Measurements from ENCODE around the gene PCSK4. TPM values are rescaled to one million over a fixed set of nuclear protein-coding genes. Genes with fewer than 3 reads are reported as not detected.
A peak's percentile ranks its signal among the peaks of the same experiment; 100 is the strongest.
"Not testable (repeated sequence)": the region's sequence is repeated elsewhere in the genome, so short reads cannot be mapped to it uniquely, and the experiment has no call there.

Gene PCSK4
- polyA plus RNA-seq, 1 experiment, result 1.3 TPM

GRCh38 chr19:1482361-1483130, 7.6 kb downstream of the PCSK4 start:
- CTCF ChIA-PET, result interaction anchor here (1.4 kb wide), 1 partner anchor 37 kb away, joined by 6 read pairs; no protein-coding TSS in a partner anchor

DNA sequence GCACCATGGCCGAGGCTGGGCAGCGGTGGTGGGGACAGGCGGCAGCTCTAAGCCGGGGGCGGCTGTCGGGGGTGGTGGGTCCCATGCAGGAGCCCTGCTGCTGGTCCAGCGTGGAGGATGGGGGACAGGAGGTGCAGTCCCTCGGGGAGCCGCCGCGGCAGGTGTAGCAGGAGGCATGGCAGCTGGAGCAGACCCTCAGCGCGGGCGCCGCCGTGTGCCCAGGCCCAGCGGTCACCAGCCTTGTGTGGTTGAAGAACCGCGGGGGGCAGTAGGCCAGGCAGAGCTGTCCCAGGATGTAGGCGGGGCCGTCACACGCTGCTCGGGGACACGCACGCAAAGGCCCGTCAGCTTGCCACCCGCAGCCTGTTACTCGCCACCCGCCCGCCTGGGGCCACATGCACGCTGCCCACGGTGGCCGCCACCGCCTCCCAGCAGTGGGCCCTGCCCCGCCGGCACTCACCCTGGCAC, 8.2 kb downstream of the PCSK4 start:
- CTCF ChIA-PET, result interaction anchor here (1.4 kb wide), 1 partner anchor 36 kb away, joined by 6 read pairs; no protein-coding TSS in a partner anchor
- H3K4me3 ChIP-seq (ENCODE audit: low read depth, low read length), result no peak overlapping the region
- DNase-seq (ENCODE audit: low read depth), result no peak
- H3K27me3 ChIP-seq (ENCODE audit: control insufficient read depth, insufficient read depth, low read length), result no peaks in the 10 kb centered on the region
- POLR2A ChIA-PET, result no interaction called here
- 0 out of 2 replicates have a peak, but pooled peaks cover 1% of the 10 kb centered on the region for H3K36me3 ChIP-seq (ENCODE audit: control insufficient read depth, insufficient read depth, low read length)
- TF ChIP-seq, protein P1, sequence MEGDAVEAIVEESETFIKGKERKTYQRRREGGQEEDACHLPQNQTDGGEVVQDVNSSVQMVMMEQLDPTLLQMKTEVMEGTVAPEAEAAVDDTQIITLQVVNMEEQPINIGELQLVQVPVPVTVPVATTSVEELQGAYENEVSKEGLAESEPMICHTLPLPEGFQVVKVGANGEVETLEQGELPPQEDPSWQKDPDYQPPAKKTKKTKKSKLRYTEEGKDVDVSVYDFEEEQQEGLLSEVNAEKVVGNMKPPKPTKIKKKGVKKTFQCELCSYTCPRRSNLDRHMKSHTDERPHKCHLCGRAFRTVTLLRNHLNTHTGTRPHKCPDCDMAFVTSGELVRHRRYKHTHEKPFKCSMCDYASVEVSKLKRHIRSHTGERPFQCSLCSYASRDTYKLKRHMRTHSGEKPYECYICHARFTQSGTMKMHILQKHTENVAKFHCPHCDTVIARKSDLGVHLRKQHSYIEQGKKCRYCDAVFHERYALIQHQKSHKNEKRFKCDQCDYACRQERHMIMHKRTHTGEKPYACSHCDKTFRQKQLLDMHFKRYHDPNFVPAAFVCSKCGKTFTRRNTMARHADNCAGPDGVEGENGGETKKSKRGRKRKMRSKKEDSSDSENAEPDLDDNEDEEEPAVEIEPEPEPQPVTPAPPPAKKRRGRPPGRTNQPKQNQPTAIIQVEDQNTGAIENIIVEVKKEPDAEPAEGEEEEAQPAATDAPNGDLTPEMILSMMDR (IDR thresholded peaks at IDR 0.05; ENCODE audit: insufficient read depth, low read depth, low read length), result no peak

More at GRCh38 chr19:1482361-1483130, 7.6 kb downstream of the PCSK4 start:
- Histone ChIP-seq H3K27me3 (ENCODE audit: control insufficient read depth, insufficient read depth, low read length) (no peaks in the 10 kb centered on the region), H3K4me3 (ENCODE audit: low read depth, low read length) (no peak overlapping the region), H3K36me3 (ENCODE audit: control insufficient read depth, insufficient read depth, low read length) (no peaks in the 10 kb centered on the region)
- POLR2A ChIA-PET, result no interaction called here
- TF ChIP-seq, protein P1 (IDR thresholded peaks at IDR 0.05; ENCODE audit: insufficient read depth, low read depth, low read length), result no peak
- DNase-seq (ENCODE audit: low read depth), result no peak

- H3K27me3 ChIP-seq (ENCODE audit: control insufficient read depth, insufficient read depth, low read length), result no peaks in the 10 kb centered on the region
- CTCF ChIA-PET, result interaction anchor here (1.4 kb wide), 1 partner anchor 36 kb away, joined by 6 read pairs; no protein-coding TSS in a partner anchor
- TF ChIP-seq, protein P1 (IDR thresholded peaks at IDR 0.05; ENCODE audit: insufficient read depth, low read depth, low read length), result no peak
- H3K36me3 ChIP-seq (ENCODE audit: control insufficient read depth, insufficient read depth, low read length), result 0 out of 2 replicates have a peak, but pooled peaks cover 1% of the 10 kb centered on the region
- no peak for DNase-seq (ENCODE audit: low read depth)
- H3K4me3 ChIP-seq (ENCODE audit: low read depth, low read length), result no peak overlapping the region
- POLR2A ChIA-PET, result no interaction called here
Observed at GRCh38 chr19:1481224-1481892, 8.8 kb downstream of the PCSK4 start.

DNA sequence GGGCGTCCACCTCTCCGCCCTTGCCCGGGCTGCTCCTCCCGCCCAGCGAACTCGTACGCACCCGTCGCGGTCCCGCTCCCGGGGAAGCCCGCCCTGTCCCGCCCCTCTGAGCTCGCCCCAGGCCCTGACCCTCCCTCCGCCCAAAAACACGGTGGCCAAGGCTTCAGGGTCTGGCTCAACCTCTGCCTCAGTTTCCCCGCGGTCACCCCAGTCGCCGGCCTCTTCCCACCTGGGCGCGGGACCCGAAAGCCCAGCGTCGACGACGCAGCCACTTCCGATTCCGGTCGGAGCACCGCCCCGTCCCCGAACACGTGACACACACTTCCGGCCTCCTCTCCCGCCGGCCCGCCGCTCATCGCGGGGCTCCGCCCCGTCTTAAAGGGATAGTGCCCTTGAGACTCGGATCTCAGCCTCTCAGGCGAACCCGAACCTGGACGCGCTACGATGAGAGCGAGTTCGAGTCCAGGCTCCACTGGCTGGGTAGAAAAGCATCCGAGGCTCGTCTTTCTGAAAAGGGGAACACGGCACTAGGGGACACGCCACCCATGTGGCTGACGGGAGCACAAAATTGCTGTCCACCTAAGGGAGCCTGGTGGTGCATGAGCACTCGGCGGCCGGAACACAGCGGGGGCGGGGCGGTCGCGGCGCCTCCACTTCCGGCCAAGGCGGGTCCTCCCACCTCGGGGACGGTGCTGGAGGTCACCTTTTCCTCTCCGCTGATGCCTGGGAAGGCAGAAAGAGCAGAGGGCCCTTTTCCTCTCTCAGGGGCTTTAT, 11.0 kb downstream of the PCSK4 start, which contains the start of gene C19orf25:
Gene C19orf25 (minus strand): TSS at position 282 of the 774 bp plus-strand sequence. CDS start 312 bp downstream, outside the sequence.
- TF ChIP-seq, protein P1 (IDR thresholded peaks at IDR 0.05; ENCODE audit: insufficient read depth, low read depth, low read length), result no peak
- H3K4me3 ChIP-seq (ENCODE audit: low read depth, low read length), result peak within 1 kb of the TSS; percentile 99
- peak; percentile 64 for DNase-seq (ENCODE audit: low read depth)
- H3K36me3 ChIP-seq (ENCODE audit: control insufficient read depth, insufficient read depth, low read length), result peaks cover 6% of the 10 kb centered on the region
- H3K27me3 ChIP-seq (ENCODE audit: control insufficient read depth, insufficient read depth, low read length), result no peaks in the 10 kb centered on the region
- ChIA-PET CTCF (interaction anchor here (1.7 kb wide), 1 partner anchor 12 kb away, joined by 5 read pairs; no protein-coding TSS in a partner anchor), POLR2A (no interaction called here)

DNA sequence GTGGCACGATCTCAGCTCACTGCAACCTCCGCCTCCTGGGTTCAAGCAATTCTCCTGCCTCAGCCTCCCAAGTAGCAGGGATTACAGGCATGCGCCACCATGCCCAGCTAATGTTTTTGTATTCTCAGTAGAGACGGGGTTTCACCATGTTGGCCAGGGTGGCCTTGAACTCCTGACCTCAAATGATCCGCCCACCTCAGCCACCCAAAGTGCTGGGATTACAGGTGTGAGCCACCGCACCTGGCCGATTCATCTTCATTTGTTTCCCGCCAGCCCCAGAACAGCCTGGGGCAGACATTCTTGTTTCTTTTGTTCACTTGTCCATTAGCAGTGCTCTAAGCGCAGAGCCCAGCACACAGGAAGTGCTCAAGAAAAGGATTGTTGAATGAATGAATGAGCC, 13.1 kb downstream of the PCSK4 start:
- H3K36me3 ChIP-seq (ENCODE audit: control insufficient read depth, insufficient read depth, low read length); H3K4me3 ChIP-seq (ENCODE audit: low read depth, low read length); POLR2A ChIA-PET; H3K27me3 ChIP-seq (ENCODE audit: control insufficient read depth, insufficient read depth, low read length); DNase-seq (ENCODE audit: low read depth): not testable (repeated sequence)
- CTCF ChIA-PET, result interaction anchor here (0.6 to 1.2 kb wide), 2 partner anchors 32 to 175 kb away, joined by 4 read pairs; no protein-coding TSS in a partner anchor

Data from BJ (cell line).